AG08395 (cell line): ENCODE measurements around the gene TOX2.

Experiments used
- DNase-seq: peaks from one replicate; pipeline ENCODE4 v3.0.0; 2012; ENCODE audit warnings: mixed read lengths, low spot score

The TOX2 gene

GRCh38 chr20:43938932-43939761 is 24.5 kb downstream of the TOX2 start:
- DNase-seq: peak; percentile 95

GRCh38 chr20:43939762-43940121 is 25.1 kb downstream of the TOX2 start:
- DNase-seq: peak; percentile 53

GRCh38 chr20:43940518-43941225 is 26.0 kb downstream of the TOX2 start:
- DNase-seq: no peak

GRCh38 chr20:43941476-43942200 is 27.0 kb downstream of the TOX2 start:
- DNase-seq: no peak

- no peak for DNase-seq
Measured at GRCh38 chr20:43942201-43942590, 27.5 kb downstream of the TOX2 start.

- DNase-seq: peak; percentile 75
Measured at GRCh38 chr20:43942667-43943285, 28.1 kb downstream of the TOX2 start.

- DNase-seq: no peak
Measured at GRCh38 chr20:43943725-43944124, 29.1 kb downstream of the TOX2 start.

- DNase-seq: no peak
Measured at GRCh38 chr20:43944653-43945235, 30.1 kb downstream of the TOX2 start.

DNA sequence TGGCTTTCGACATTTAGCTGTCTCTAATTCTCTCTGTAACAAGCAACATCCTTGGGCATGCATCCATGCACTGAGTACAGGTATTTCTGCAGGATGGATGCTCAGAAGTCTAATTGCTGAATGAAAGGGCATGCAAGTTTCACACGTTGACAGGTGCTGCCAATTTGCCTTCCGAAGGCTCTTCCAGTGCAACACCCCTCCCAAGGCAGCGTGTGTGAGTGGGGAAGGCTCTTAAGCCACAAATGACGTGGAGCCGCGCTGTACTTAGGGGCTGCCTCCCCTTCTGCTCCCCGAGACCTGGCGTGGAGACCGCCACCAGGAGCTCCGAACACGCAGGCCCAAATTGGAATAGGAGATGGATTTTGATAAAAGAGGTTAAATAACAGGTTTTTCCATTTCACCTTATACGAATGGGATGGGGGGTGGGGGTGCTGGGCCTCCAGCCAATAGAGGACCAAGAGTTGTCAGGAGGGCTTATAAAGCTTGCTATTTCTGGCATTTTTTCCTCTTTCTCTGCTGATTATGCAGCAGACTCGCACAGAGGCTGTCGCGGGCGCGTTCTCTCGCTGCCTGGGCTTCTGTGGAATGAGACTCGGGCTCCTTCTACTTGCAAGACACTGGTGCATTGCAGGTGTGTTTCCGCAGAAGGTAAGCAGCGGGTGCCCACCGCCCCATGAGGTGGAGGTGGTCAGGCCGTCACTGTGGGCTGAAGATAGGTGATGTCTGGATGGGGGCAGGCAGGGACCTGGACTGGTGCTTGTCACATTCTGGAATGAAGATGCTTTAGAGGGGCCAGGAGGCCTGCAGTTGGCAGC is 30.9 kb downstream of the TOX2 start:
- no peak for DNase-seq

GRCh38 chr20:43946206-43946491 is 31.5 kb downstream of the TOX2 start:
- no peak for DNase-seq

- no peak for DNase-seq
Measured at GRCh38 chr20:43946659-43947315, 32.1 kb downstream of the TOX2 start.

- peak; percentile 49 for DNase-seq
Measured at GRCh38 chr20:43947316-43947710, 32.7 kb downstream of the TOX2 start.

DNA sequence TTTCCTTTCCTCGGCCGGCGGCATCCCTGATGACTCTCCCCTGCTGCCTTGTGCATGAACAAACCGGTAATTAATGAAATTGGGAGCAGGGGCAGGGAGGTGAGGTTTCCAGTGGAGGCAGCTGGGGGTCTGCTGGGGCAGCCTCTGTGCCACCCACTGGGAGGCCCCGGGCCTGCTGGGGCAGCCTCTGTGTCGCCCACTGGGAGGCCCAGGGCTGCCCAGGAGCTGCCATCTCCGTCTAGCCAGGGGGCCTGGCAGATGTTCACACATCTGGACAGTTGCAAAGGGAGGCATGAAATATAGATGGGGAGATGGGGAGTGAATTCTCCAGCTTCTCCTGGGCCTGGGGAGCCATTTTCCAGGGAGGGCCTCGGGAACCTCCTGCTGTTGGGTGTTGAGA is 33.8 kb downstream of the TOX2 start:
- no peak for DNase-seq

GRCh38 chr20:43949248-43949647 is 34.6 kb downstream of the TOX2 start:
- DNase-seq: no peak

DNA sequence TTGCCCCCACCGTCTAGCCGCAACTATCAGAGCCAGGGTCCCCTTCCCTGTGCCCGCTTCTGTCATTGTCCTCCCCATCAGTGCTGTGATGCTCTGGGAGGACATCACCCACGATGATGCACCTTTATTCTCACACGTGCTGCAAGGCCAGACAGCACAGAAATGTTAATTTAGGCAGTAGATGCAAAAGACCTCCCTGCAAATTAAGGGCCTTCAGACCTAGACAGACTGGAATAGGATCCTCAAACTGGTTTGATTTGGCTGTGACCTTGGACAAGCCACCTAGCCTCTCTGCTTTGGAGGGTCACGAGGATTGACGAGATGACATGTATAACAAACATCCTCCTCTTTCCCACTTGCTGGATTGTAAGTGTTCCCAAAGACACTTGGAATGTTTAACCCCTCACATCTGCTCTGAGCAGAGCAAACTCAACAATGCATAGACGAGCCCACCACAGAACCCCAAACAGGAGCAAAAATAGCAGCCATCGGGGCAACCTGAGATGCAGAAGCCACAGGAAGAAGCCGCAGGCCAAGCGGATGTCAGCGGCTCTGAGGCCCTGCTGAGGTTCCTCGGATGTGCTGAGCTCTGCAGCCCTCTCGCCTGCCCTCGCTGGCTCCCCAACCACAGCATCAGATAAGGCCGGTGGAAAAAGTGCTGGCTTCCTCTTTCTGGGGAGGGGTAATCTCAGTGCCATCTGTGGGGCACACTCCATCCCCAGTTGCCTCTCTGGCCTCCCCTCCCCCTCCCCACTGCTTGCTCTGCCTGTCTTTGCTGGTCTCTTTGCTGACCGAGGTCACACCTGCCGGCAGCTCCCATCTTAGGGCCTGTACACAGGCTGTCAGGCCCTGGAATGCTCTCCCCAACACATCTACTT is 35.3 kb downstream of the TOX2 start:
- DNase-seq: no peak

- no peak for DNase-seq
Measured at GRCh38 chr20:43953919-43954592, 39.4 kb downstream of the TOX2 start.

DNA sequence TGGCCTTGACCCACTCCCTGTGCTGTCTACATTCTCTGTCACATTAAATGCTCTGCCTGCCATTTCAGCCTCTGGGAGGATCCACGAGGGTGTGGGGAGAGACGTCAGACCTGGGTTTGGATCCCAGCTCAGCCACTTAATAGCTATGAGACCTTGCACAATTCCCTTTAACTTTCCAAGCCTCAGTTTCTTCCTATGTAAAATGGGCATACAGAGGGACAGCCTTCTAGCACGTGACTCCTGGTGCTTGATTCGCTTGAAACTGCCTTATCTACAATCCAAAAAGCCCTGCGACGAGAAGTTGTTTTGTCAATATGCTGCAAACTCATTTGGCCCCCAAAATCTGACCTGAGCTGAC is 40.0 kb downstream of the TOX2 start:
- no peak for DNase-seq

DNA sequence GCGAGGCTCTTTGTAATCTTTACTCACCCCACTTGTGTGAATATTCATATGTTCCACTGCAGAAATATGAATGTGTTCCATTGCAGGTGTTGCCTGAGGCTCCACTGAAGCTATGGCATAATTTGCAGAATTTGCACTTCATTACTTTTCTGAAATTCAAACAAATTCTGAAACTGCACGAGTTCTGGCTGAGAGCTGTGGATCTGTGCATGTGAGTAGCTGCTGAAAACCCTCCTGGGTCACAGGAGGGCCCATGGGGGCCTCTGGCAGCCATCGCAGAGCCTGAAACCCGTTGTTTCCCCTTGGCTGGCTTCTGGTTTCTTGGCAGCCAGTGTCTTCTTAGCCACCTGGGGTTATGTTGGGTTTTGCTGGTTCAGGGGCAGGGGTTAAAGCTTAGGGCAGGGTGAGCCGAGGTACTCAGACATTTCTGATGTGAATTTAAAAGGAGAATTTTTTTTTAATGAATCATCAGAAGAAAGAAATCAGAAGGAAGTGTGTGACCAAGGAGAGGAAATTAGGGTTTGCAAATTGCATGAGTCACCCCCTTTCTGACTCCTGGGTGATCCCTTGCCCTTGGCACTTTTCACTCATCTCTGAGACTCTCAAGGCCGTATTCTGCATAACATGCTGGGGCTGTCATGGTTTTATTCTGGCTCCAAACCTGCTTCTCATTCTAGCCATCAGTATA is 40.6 kb downstream of the TOX2 start:
- DNase-seq: peak; percentile 94

DNA sequence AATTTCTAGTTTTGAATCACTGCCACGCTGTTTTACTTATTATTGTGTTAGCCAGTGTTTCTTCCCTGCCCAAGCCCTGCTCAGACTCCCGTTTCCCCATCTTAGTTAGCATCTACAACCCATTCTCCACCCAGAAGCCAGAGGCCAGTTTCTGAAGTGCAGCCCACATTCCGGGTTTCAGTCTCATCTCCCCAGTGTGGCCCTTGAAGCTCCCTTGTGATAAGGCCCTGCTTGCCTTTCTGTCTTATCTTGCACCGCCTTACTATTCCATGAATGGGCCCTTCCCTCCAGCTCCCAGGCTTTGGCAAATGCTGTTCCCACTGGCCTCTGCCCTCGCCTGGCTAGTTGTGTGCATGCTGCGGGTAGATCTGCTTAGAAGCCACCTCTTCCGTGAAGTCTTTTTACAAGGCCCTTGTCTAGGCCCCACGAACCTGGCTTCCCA is 41.1 kb downstream of the TOX2 start:
- DNase-seq: no peak
